BLaER1 treated with 17β-estradiol and CSF1 and Interleukin-3, amounts not matched to agents 10 nM and 100 nM (cell line): ENCODE data around the gene SCAMP3.

Experiments
- H3K27ac ChIP-seq, 11 experiments: shearing (Covaris generic); formaldehyde crosslinking; 2 replicates each; pipeline ENCODE4 v1.8.1; 2022
- H3K27me3 ChIP-seq, 11 experiments: shearing (Covaris generic); formaldehyde crosslinking; 2 replicates each; pipeline ENCODE4 v1.8.1; 2022
- H3K36me3 ChIP-seq, 11 experiments: shearing (Covaris generic); formaldehyde crosslinking; 2 replicates each; pipeline ENCODE4 v1.8.1; 2022
- H3K4me1 ChIP-seq, 10 experiments: shearing (Covaris generic); formaldehyde crosslinking; 2 replicates each; pipeline ENCODE4 v1.8.1; 2022
- H3K4me2 ChIP-seq, 11 experiments: shearing (Covaris generic); formaldehyde crosslinking; 2 replicates each; pipeline ENCODE4 v1.8.1; 2022
- H3K4me3 ChIP-seq, 10 experiments: shearing (Covaris generic); formaldehyde crosslinking; 2 replicates each; pipeline ENCODE4 v1.8.1; 2022
- H3K9ac ChIP-seq, 11 experiments: shearing (Covaris generic); formaldehyde crosslinking; 2 replicates each; pipeline ENCODE4 v1.8.1; 2022
- H3K9me3 ChIP-seq, 11 experiments: shearing (Covaris generic); formaldehyde crosslinking; replicated peaks in 1 of 11; 2 replicates each; pipeline ENCODE4 v1.8.1; 2022
- H4K20me1 ChIP-seq, 11 experiments: shearing (Covaris generic); formaldehyde crosslinking; 2 replicates each; pipeline ENCODE4 v1.8.1; 2022
- Cebpa-rat ChIP-seq, 11 experiments: shearing (Covaris generic); IDR thresholded peaks; 2 replicates each; pipeline ENCODE4 v1.8.1; 2022

The SCAMP3 gene

DNA sequence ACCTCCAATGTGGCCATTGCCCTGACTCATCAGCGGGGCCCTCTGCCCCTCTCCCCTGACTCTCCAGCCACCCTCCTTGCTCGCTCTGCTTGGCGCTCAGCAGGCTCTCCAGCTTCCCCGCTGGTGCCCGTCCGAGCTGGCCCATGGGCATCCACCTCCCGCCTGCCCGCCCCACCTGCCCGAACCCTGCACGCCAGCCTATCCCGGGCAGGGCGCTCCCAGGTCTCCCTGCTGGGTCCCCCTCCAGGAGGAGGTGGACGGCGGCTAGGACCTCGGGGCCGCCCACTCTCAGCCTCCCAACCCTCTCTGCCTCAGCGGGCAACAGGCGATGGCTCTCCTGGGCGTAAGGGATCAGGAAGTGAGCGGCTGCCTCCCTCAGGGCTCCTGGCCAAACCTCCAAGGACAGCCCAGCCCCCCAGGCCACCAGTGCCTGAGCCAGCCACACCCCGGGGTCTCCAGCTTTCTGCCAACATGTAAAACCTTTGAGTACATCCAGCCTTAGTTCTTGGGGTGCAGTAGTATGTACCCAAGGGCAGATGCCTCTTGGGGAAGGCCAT, 25.9 kb upstream of the SCAMP3 start:
- Histone ChIP-seq H3K4me1 (no peaks in the 10 kb centered on the region), H3K36me3 (no peaks in the 10 kb centered on the region; a peak in 2 of 22 replicates), H4K20me1 (0 out of 22 replicates have a peak, but pooled peaks cover 0 to 9% (median 0%) of the 10 kb centered on the region in 11 experiments), H3K4me2 (no peak overlapping the region), H3K9ac (no peak overlapping the region), H3K4me3 (no peak overlapping the region), H3K9me3 (no peaks in the 10 kb centered on the region), H3K27ac (no peak overlapping the region), H3K27me3 (no peaks in the 10 kb centered on the region)
- TF ChIP-seq Cebpa-rat (IDR thresholded peaks at IDR 0.05), result no peak

DNA sequence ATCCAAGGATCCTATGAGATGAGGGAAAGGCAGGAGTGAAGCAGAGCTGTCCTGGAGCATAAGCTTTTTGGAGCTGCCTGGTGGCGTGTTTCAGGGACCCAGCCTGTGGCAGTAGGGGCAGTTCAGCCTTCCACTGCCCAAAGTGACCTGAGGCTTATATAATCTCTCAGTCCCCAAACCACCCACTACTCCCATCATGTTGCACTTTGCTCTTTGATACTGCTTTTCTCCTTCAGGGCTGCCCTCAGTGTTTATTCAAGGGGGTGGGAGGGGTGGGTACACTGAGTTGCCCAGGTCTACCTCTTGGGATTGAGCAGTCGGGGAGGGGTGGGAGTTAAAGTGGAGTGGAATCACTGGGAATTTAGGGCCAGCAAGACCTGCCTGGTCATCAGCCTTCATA, 24.4 kb upstream of the SCAMP3 start:
- H3K4me2 ChIP-seq, result no peak overlapping the region

DNA sequence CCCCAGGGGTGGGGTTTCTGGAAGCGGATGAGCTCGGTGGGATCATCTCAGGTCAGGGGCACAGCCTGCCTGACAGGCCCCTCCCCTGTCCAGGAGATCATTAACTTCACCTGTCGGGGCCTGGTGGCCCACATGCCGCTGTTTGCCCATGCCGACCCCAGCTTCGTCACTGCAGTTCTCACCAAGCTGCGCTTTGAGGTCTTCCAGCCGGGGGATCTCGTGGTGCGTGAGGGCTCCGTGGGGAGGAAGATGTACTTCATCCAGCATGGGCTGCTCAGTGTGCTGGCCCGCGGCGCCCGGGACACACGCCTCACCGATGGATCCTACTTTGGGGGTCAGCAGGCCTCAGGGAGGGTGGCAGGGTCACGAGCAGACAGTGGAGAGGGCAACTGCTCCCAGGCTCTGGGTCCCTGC, 23.5 kb upstream of the SCAMP3 start:
- Histone ChIP-seq H3K27me3 (no peaks in the 10 kb centered on the region), H3K36me3 (no peaks in the 10 kb centered on the region; a peak in 2 of 22 replicates), H3K9me3 (no peaks in the 10 kb centered on the region), H3K9ac (0 out of 22 replicates have a peak overlapping the region, but pooled peaks of 1 of the 11 experiments have one; percentile 5), H3K4me1 (no peaks in the 10 kb centered on the region), H3K4me3 (no peak overlapping the region), H3K27ac (no peak overlapping the region), H4K20me1 (0 out of 22 replicates have a peak, but pooled peaks cover 0 to 9% (median 0%) of the 10 kb centered on the region in 11 experiments), H3K4me2 (no peak overlapping the region)
- no peak for TF ChIP-seq Cebpa-rat (IDR thresholded peaks at IDR 0.05)

More for the DNA sequence above, 24.4 kb upstream of the SCAMP3 start:
- no peak overlapping the region for H3K9ac ChIP-seq
- H3K4me1 ChIP-seq, result no peaks in the 10 kb centered on the region
- H3K27ac ChIP-seq, result no peak overlapping the region
- no peak overlapping the region for H3K4me3 ChIP-seq
- no peaks in the 10 kb centered on the region for H3K27me3 ChIP-seq
- no peaks in the 10 kb centered on the region; a peak in 2 of 22 replicates for H3K36me3 ChIP-seq
- TF ChIP-seq Cebpa-rat (IDR thresholded peaks at IDR 0.05), result no peak
- no peaks in the 10 kb centered on the region for H3K9me3 ChIP-seq
- 0 out of 22 replicates have a peak, but pooled peaks cover 0 to 9% (median 0%) of the 10 kb centered on the region in 11 experiments for H4K20me1 ChIP-seq

DNA sequence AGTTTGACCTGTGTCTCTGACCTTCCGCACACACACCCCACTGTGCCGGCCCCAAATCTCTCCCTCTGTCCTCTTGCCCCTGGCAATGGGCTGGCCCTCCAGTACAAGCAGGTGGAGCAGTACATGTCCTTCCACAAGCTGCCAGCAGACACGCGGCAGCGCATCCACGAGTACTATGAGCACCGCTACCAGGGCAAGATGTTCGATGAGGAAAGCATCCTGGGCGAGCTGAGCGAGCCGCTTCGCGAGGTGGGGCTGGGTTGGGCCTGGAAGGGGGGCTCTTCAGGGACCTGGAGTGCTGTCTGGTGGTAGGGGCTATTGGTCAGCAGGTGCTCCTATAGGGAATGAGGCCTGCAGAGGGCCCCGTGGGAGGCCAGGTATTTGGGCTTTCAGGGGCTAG, 22.9 kb upstream of the SCAMP3 start:
- Histone ChIP-seq H3K9me3 (no peaks in the 10 kb centered on the region), H4K20me1 (0 out of 22 replicates have a peak, but pooled peaks cover 0 to 9% (median 0%) of the 10 kb centered on the region in 11 experiments), H3K9ac (peak overlapping the region in 1 of 11 experiments; percentile 5; a peak in 1 of 22 replicates), H3K27ac (no peak overlapping the region), H3K36me3 (no peaks in the 10 kb centered on the region; a peak in 2 of 22 replicates), H3K4me2 (no peak overlapping the region), H3K4me3 (no peak overlapping the region), H3K4me1 (no peaks in the 10 kb centered on the region), H3K27me3 (no peaks in the 10 kb centered on the region)
- no peak for TF ChIP-seq Cebpa-rat (IDR thresholded peaks at IDR 0.05)

DNA sequence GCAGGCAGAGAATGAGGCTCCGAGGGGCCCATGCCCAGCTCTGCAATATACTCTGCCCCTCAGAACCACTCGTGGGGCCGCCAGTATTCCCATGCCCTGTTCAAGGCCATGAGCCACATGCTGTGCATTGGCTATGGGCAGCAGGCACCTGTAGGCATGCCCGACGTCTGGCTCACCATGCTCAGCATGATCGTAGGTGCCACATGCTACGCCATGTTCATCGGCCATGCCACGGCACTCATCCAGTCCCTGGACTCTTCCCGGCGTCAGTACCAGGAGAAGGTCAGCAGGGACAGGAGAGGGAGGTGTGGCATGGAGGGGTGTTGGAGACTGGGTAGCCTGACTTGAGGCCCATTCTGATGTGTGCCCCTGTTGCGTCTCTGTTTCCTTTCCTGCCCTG, 22.3 kb upstream of the SCAMP3 start:
- no peak overlapping the region for H3K4me2 ChIP-seq
- H3K4me3 ChIP-seq, result no peak overlapping the region
- no peaks in the 10 kb centered on the region for H3K4me1 ChIP-seq
- H4K20me1 ChIP-seq, result peaks cover 0 to 11% (median 0%) of the 10 kb centered on the region in 11 experiments; a peak in 1 of 22 replicates
- no peak for TF ChIP-seq Cebpa-rat (IDR thresholded peaks at IDR 0.05)
- H3K9ac ChIP-seq, result no peak overlapping the region
- no peaks in the 10 kb centered on the region for H3K27me3 ChIP-seq
- H3K36me3 ChIP-seq, result no peaks in the 10 kb centered on the region; a peak in 2 of 22 replicates
- H3K9me3 ChIP-seq, result no peaks in the 10 kb centered on the region
- H3K27ac ChIP-seq, result no peak overlapping the region

DNA sequence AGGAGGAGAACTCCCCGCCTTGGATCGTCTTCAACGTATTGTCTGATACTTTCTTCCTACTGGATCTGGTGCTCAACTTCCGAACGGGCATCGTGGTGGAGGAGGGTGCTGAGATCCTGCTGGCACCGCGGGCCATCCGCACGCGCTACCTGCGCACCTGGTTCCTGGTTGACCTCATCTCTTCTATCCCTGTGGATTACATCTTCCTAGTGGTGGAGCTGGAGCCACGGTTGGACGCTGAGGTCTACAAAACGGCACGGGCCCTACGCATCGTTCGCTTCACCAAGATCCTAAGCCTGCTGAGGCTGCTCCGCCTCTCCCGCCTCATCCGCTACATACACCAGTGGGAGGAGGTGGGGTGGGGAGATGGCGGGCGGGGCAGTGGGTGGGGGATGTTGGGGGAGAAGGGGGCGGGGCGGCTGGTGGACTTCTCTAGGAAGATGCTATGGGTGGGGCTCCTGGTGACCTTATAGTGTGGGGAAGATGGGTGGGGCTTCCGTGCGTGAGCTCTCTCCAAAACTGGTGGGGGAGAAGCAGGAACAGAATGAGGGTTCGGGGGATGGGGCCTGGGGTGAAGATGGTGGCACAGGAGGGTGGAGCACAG, 20.4 kb upstream of the SCAMP3 start:
- no peaks in the 10 kb centered on the region for H3K27me3 ChIP-seq
- H3K36me3 ChIP-seq, result no peaks in the 10 kb centered on the region; a peak in 2 of 22 replicates
- H3K9me3 ChIP-seq, result no peaks in the 10 kb centered on the region
- H3K4me1 ChIP-seq, result peaks cover 4 to 14% (median 11%) of the 10 kb centered on the region in 10 experiments; a peak in 17 of 20 replicates
- peaks cover 0 to 21% (median 5%) of the 10 kb centered on the region in 11 experiments; a peak in 5 of 22 replicates for H4K20me1 ChIP-seq
- H3K4me3 ChIP-seq, result no peak overlapping the region
- no peak overlapping the region for H3K27ac ChIP-seq
- no peak overlapping the region for H3K9ac ChIP-seq
- TF ChIP-seq Cebpa-rat (IDR thresholded peaks at IDR 0.05), result no peak
- no peak overlapping the region for H3K4me2 ChIP-seq

DNA sequence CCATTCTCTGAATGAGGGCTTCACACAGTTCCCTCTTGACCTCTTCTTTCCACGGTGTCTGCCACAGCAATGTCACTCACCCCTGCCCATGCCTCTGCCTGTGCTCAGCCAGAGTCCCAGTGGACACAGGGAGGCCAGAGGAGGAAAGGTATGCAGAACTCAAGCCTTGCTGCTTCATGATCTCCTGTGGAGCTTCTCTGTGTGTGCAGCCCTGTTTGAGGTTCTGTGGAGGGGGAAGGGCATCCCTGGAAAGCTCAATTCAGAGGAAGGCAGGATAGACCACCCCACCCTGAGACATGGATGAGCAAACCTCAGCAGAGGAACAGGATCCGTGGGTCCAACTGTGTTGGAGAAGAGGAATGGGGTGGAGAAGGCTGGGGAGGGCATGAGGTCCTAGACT, 17.1 kb upstream of the SCAMP3 start:
- H3K27me3 ChIP-seq, result no peaks in the 10 kb centered on the region
- no peaks in the 10 kb centered on the region; a peak in 2 of 22 replicates for H3K36me3 ChIP-seq
- no peak for TF ChIP-seq Cebpa-rat (IDR thresholded peaks at IDR 0.05)
- H3K9me3 ChIP-seq, result no peaks in the 10 kb centered on the region
- no peak overlapping the region for H3K9ac ChIP-seq
- H3K4me2 ChIP-seq, result no peak overlapping the region
- H3K4me1 ChIP-seq, result peaks cover 5 to 26% (median 19%) of the 10 kb centered on the region in 10 experiments; a peak in 18 of 20 replicates
- peaks cover 0 to 14% (median 5%) of the 10 kb centered on the region in 11 experiments; a peak in 5 of 22 replicates for H4K20me1 ChIP-seq
- no peak overlapping the region for H3K27ac ChIP-seq
- no peak overlapping the region for H3K4me3 ChIP-seq

DNA sequence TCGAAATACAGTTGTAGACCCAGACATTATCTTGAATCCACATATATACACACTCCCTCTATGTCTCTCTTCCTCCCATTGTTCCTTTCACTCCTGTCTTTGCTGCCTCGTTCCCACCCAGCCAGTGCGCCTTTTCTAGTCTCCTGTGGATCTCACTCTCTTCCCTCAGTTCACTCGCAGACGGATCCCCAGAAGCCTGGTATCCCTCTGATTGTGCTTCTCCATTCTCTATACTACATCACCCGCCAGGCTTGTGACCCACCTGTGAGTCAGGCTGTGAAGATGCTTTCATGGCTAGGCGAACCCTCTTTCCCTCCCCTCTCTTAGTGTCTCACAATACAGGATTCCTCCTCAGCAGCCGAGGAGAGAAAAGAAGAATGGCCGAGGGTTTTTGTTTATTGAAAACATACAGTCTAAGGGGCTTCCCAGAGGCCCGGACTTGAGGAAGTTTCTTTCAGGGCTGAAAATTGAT, 16.6 kb upstream of the SCAMP3 start:
- Histone ChIP-seq H3K36me3 (no peaks in the 10 kb centered on the region; a peak in 1 of 22 replicates), H4K20me1 (peaks cover 0 to 14% (median 5%) of the 10 kb centered on the region in 11 experiments; a peak in 5 of 22 replicates), H3K4me3 (peak overlapping the region in 1 of 10 experiments; percentile 80; a peak in 2 of 20 replicates), H3K9ac (no peak overlapping the region), H3K27ac (no peak overlapping the region), H3K27me3 (no peaks in the 10 kb centered on the region), H3K9me3 (no peaks in the 10 kb centered on the region), H3K4me2 (peak overlapping the region; percentile 93 to 100 (median 99)), H3K4me1 (peaks cover 10 to 32% (median 25%) of the 10 kb centered on the region in 10 experiments)
- TF ChIP-seq Cebpa-rat (IDR thresholded peaks at IDR 0.05), result no peak

DNA sequence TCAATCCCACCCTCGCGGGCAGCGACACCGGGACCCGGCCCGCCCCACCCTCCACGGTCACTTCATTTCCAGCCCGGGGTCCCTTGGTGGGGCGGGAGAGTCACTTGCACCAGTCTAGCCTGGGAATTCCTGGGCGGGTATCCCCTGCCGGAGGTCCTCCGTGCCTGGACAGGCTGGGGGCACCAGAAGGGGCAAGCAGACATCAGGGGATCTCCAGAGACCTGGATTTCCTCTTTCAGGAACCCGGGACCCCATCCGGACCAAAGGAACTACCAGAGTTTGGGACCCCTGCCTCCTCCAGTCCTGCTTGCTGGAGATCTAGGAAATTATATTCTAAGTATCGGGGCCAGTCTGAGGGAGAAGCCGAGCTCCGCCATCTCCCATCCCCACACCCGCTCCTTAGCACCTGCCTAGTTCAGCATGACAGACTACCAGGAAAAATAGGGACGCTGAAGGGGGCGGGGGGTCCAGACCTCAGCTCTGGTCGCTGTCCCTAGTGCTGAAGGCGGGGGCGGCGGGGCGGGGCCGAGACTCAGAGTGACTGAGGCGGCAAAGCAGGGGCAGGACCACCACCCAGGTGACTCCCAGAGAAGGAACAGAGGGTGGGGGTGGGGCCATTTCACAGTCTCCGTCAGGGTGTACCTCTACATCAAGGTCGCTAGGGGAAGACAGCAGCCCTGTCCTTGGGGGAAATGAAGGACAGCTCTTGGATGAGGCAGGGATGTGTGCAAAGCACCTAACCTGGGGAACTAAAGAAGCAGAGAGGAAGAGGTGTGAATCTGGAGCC, 15.9 kb upstream of the SCAMP3 start:
- TF ChIP-seq Cebpa-rat (IDR thresholded peaks at IDR 0.05), result no peak
- peak overlapping the region; percentile 67 to 80 (median 73) for H3K4me3 ChIP-seq
- H3K27ac ChIP-seq, result peak overlapping the region in 3 of 11 experiments; percentile 9 to 23 (median 13); a peak in 4 of 22 replicates
- no peaks in the 10 kb centered on the region for H3K27me3 ChIP-seq
- H3K4me2 ChIP-seq, result peak overlapping the region; percentile 93 to 100 (median 99)
- no peaks in the 10 kb centered on the region for H3K9me3 ChIP-seq
- peak overlapping the region; percentile 64 to 78 (median 75) for H3K9ac ChIP-seq
- H4K20me1 ChIP-seq, result peaks cover 0 to 14% (median 5%) of the 10 kb centered on the region in 11 experiments; a peak in 5 of 22 replicates
- H3K4me1 ChIP-seq, result peaks cover 11 to 34% (median 27%) of the 10 kb centered on the region in 10 experiments
- no peaks in the 10 kb centered on the region for H3K36me3 ChIP-seq
